HG03060 (cell line): ENCODE measurements around the gene SAMD9.
"Not testable (repeated sequence)": the region's sequence is repeated elsewhere in the genome, so short reads cannot be mapped to it uniquely, and the experiment has no call there.

Experiments used
- ATAC-seq: cut with Tn5 transposase; IDR thresholded peaks from one replicate; pipeline ENCODE4 v1.9.1; 2021; ENCODE audit warnings: low read depth, moderate number of reproducible peaks; ENCODE audit not compliant: unreplicated experiment

Gene SAMD9

DNA sequence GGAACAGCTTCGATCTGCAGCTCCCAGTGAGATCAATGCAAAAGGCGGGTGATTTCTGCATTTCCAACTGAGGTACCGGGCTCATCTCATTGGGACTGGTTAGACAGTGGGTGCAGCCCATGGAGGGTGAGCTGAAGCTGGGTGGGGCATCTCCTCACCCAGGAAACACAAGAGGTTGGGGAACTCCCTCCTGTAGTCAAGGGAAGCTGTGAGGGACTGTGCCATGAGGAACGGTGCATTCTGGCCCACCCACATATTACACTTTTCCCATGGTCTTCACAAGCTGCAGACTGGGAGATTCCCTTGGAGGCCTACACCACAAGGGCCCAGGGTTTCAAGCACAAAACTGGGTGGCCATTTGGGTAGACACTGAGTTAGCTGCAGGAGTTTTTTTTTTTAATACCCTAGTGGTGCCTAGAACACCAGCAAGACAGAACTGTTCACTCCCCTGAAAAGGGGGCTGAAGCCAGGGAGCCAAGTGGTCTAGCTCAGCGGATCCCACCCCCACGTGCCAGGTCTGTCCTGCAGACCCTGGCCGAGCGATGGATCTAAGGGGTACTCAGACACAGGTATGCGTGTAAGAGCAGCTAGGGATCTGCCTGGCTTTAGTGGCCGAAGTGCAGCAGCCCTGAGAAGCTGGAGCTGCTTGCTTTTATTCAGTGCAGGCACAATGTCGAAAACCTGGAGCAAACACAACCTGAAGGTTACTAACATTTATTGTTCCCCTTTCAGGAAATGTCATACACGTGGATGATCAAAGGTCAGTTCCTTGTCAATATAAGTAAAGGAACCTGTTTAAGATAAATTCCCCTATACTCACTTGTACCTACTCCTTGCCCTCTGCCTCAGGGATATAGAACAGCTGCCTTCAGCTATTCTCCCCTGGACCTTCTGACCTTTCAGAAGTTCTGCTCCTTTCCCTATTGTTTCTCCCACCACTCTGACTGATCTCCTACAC is 3.1 kb upstream of the SAMD9 start:
- ATAC-seq: no peak

GRCh38 chr7:93119191-93119905 is 1.6 kb upstream of the SAMD9 start:
- ATAC-seq: no peak

- ATAC-seq: no peak
These were observed 452 bp downstream of the SAMD9 start for GRCh38 chr7:93117327-93117726.

- ATAC-seq: no peak
These were observed 2.0 kb downstream of the SAMD9 start for GRCh38 chr7:93115796-93116195.

- ATAC-seq: no peak
These were observed 9.8 kb downstream of the SAMD9 start for GRCh38 chr7:93108003-93108402.

DNA sequence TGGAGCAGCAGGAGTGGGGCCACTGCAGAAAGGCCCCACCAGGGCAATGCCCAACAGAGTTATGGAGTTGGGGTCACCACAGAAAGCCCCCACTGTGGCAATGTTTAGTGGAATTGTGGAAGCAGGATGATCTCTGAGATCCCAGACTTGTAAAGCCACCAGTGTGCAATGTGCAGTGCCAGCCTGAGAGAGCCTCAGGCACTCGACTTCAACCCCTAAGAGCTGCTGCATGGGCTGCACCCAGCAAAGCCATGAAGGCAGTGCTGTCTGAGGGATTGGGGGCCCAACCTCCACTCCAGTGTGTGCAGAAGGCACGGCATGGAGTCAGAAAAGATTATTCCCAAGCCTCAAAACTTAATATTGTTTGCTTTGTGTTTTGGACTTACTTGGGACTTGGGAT is 20.4 kb downstream of the SAMD9 start:
- no peak for ATAC-seq

DNA sequence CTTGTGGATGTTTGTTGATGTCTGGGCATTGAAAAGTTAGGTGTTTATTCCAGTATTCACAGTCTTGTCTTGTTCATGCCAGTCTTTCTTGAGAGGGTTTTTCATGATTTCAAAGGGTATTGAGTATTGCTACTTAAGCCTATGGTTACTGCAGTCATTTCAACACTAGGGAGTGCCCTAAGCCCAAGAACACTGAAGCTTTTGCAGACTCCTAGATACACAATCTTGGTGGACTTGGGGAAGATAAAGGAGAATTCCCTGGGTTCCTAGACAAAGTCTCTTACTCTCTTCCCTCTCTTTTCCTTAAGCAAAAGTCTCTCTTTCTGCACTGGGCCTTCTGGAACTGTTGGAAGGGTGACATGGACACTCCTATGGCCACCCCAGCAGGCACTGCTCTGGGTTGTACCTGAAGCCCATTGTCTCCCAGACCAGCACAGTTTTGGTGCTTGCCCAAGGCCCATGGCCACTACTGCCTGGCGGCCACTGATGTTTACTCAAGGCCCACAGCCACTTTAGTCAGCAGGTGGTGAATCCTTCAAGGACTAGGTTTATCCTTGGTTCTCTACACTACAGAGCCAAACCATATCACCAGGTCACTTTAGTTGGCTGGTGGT is 24.9 kb downstream of the SAMD9 start:
- no peak for ATAC-seq

DNA sequence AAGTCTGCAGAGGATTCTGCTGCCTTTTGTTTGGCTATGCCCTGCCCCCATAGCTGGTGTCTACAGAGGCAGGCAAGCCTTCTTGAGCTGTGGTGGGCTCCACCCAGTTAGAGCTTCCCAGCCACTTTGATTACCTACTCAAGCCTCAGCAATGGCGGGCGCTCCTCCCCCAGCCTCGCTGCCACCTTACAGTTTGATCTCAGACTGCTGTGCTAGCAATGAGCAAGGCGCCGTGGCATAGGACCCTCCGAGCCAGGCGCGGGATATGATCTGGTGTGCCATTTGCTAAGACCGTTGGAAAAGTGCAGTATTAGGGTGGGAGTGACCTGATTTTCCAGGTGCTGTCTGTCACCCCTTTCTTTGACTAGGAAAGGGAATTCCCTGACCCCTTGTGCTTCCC is 44.4 kb downstream of the SAMD9 start:
- not testable (repeated sequence) for ATAC-seq

DNA sequence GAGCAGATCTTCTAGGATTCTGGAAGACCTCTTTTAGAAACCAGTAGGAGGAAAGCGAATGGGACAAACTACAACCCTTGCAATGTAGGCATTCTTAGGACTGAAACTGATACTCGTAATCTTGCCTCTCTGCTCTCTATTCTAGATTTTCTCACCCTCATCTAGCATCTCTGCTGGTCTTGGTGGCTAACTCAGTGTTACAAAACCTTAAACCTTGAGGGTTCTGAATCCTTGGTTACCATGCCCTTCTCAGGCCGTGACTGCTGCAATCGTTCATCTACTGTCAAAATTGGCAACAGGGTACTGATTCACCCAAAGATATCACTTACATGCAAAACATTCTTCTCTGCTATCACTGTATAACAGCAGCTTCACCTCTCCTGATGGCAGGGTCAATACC is 55.2 kb downstream of the SAMD9 start:
- no peak for ATAC-seq

GRCh38 chr7:93060865-93061264 is 56.9 kb downstream of the SAMD9 start:
- no peak for ATAC-seq

GRCh38 chr7:93060025-93060424 is 57.8 kb downstream of the SAMD9 start:
- no peak for ATAC-seq

GRCh38 chr7:93056621-93057020 is 61.2 kb downstream of the SAMD9 start:
- not testable (repeated sequence) for ATAC-seq

DNA sequence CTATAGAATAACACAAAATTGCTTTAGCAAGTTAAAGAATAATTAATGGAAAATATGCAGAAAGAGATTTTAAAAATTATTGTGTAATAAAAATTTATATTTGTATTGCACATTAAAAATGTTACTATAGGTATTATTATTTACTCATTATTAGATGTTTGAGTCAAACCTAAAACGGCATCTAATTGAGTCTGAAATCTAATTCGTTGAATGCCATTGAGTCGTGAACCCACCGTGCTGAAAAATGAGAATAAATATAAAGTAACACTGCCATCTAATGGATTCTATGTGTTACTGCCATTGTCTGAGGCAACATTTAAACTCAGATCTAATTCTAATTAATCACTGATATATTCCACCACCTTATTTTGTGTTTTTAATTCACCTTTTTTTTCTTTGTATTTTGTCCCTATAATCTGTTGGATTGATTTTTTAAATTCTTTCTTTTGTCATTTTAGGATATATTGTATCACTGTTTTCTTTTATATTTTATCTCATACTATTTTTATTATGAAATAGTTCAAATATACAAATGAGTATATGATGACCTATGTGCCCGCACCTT is 62.2 kb downstream of the SAMD9 start:
- ATAC-seq: no peak

DNA sequence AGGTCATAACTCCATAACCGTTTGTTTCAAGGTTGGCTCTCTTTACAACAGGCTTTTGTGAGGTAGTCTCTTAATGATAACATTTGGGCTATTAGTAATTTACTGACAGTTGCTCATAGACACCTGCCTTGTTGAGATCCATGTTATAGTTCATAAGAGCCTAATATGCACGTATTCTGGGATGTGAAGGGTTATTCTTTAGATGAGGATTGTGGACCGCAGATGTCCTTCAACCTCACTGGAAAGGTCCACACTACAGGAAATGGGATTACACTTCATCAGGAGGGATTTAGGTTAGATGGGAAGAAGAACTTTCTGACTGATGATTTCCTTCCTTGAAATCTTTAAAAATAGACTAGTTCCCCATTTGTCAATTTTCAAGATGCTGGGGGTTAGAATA is 62.8 kb downstream of the SAMD9 start:
- ATAC-seq: no peak

GRCh38 chr7:93053949-93054943 is 63.5 kb downstream of the SAMD9 start:
- ATAC-seq: no peak

DNA sequence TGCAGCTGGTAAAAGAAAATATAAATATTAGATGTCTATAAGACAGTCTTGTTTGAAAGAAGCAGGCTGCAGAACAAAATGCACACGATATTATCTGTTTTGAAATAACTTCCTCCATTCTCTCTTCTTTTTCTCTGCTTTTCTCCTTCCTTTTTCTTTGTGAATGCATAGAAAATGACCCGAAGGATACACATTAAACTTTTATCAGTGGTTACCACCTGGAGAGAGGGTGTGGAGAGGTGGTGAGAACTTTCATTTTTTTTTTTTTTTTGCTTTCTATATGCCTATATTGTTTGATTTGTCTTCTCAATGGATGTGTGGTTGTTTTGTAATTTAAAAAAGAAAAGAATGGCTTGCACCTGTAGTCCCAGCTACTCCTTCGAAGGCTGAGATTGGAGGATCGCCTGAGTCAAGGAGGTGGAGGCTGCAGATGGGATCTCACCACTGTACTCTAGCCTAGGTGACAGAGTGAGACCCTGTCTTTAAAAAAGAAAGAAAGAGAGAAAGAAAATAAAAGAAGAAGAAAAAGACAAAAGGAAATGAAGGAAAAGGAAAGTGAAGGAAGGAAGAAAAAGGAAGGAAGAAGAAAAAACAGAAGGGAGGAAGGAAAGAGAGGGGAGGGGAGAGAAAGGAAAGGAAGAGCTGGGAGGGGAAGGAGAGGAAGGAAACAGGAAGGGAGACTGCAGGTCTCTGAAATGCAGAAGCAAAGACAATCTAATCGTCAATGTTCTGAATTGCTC is 64.4 kb downstream of the SAMD9 start:
- no peak for ATAC-seq

GRCh38 chr7:93051660-93052059 is 66.1 kb downstream of the SAMD9 start:
- ATAC-seq: no peak
